Measurements from ENCODE around the gene PPWD1. TPM values are rescaled to one million over a fixed set of nuclear protein-coding genes. Genes with fewer than 3 reads are reported as not detected.

The PPWD1 gene
- total RNA-seq, 4 donors from 2014 or later = 25.0 to 39.7 (median 29.2) TPM

GRCh38 chr5:65546141-65546540, 17.0 kb upstream of the PPWD1 start:
- TF ChIP-seq POLR2A (IDR thresholded peaks at IDR 0.05) (no peak), CTCF (IDR thresholded peaks at IDR 0.05) (no peak)
- no peak overlapping the region for H3K4me3 ChIP-seq (ENCODE audit: low read depth, poor library complexity, severe bottlenecking)
- intact Hi-C loops (cut with DNase I; ENCODE audit: low total_unique reads) = no loop called here
- DNase-seq (ENCODE audit: low spot score in 2 of 2) = no peak
- WGBS, 2 donors = 88 to 89% methylated on average over 5 of the region's 5 CpGs

GRCh38 chr5:65548281-65548680, 14.8 kb upstream of the PPWD1 start:
- WGBS, 2 donors = 91 to 96% methylated on average over 7 of the region's 7 CpGs
- no peak for TF ChIP-seq CTCF (IDR thresholded peaks at IDR 0.05)
- no peak for TF ChIP-seq POLR2A (IDR thresholded peaks at IDR 0.05)
- DNase-seq (ENCODE audit: low spot score in 2 of 2) = no peak

GRCh38 chr5:65553941-65554340, 9.2 kb upstream of the PPWD1 start:
- no peak overlapping the region for H3K4me3 ChIP-seq (ENCODE audit: low read depth, poor library complexity, severe bottlenecking)
- TF ChIP-seq CTCF (IDR thresholded peaks at IDR 0.05) (no peak), POLR2A (IDR thresholded peaks at IDR 0.05) (no peak)
- 83 to 88% methylated on average over 5 of the region's 5 CpGs for WGBS, 2 donors
- DNase-seq (ENCODE audit: low spot score in 2 of 2) = no peak
- intact Hi-C loops (cut with DNase I; ENCODE audit: low total_unique reads) = no loop called here

More at GRCh38 chr5:65548281-65548680, 14.8 kb upstream of the PPWD1 start:
- H3K4me3 ChIP-seq (ENCODE audit: low read depth, poor library complexity, severe bottlenecking) = no peak overlapping the region
- intact Hi-C loops (cut with DNase I; ENCODE audit: low total_unique reads) = no loop called here

- no peak for DNase-seq (ENCODE audit: low spot score in 2 of 2)
- no peak overlapping the region for H3K4me3 ChIP-seq (ENCODE audit: low read depth, poor library complexity, severe bottlenecking)
- intact Hi-C loops (cut with DNase I; ENCODE audit: low total_unique reads) = no loop called here
- no peak for TF ChIP-seq CTCF (IDR thresholded peaks at IDR 0.05)
- TF ChIP-seq POLR2A (IDR thresholded peaks at IDR 0.05) = no peak
Measured at GRCh38 chr5:65555287-65555686, 7.8 kb upstream of the PPWD1 start.

- 84 to 86% methylated on average over 2 of the region's 2 CpGs for WGBS, 2 donors
- no peak for DNase-seq (ENCODE audit: low spot score in 2 of 2)
- intact Hi-C loops (cut with DNase I; ENCODE audit: low total_unique reads) = no loop called here
- no peak overlapping the region for H3K4me3 ChIP-seq (ENCODE audit: low read depth, poor library complexity, severe bottlenecking)
- TF ChIP-seq CTCF (IDR thresholded peaks at IDR 0.05) (no peak), POLR2A (IDR thresholded peaks at IDR 0.05) (no peak)
Measured at GRCh38 chr5:65556181-65556580, 6.9 kb upstream of the PPWD1 start.

GRCh38 chr5:65556718-65557117, 6.4 kb upstream of the PPWD1 start:
- WGBS, 2 donors = 89 to 95% methylated on average over 3 of the region's 3 CpGs
- intact Hi-C loops (cut with DNase I; ENCODE audit: low total_unique reads) = no loop called here
- no peak for DNase-seq (ENCODE audit: low spot score in 2 of 2)
- H3K4me3 ChIP-seq (ENCODE audit: low read depth, poor library complexity, severe bottlenecking) = no peak overlapping the region
- TF ChIP-seq CTCF (IDR thresholded peaks at IDR 0.05) = no peak
- TF ChIP-seq POLR2A (IDR thresholded peaks at IDR 0.05) = no peak
